NB4 (cell line): Measurements from ENCODE around the gene PUDP.

Experiments
- CTCF ChIP-seq: IDR thresholded peaks from one replicate; pipeline ENCODE4 v1.5.1; 2012; ENCODE audit warnings: low read depth, low read length
- MAX ChIP-seq: IDR thresholded peaks from 2 replicates; pipeline ENCODE4 v1.6.1; 2011; ENCODE audit warnings: low read depth, low read length
- POLR2A ChIP-seq: IDR thresholded peaks from 2 replicates; pipeline ENCODE4 v1.6.1; 2011; ENCODE audit warnings: mild to moderate bottlenecking; ENCODE audit not compliant: insufficient read length; ENCODE audit errors: extremely low read depth

- no peak for TF ChIP-seq POLR2A
- TF ChIP-seq CTCF: no peak
- TF ChIP-seq MAX: no peak
These were observed 4.9 kb downstream of the PUDP start for GRCh38 chrX:7143076-7143475.
